NCI-H1694 treated with DMSO at 0.1 percent for 48 hours (cell line): ENCODE results near the gene SLC12A6.

Source experiments
- DNase-seq: peaks from one replicate; lab custom pipeline; 2025; lab: John Stamatoyannopoulos, UW

SLC12A6 gene

GRCh38 chr15:34259566-34259965 lies 78.0 kb downstream of the SLC12A6 start:
- no peak for DNase-seq

- peak; percentile 35 for DNase-seq
Measured at GRCh38 chr15:34258151-34258550, 79.4 kb downstream of the SLC12A6 start.

GRCh38 chr15:34252545-34252944 lies 85.0 kb downstream of the SLC12A6 start:
- DNase-seq = no peak

GRCh38 chr15:34248190-34248589 lies 89.4 kb downstream of the SLC12A6 start:
- DNase-seq = no peak

GRCh38 chr15:34246276-34246976 lies 91.2 kb downstream of the SLC12A6 start:
- no peak for DNase-seq

GRCh38 chr15:34243226-34243625 lies 94.4 kb downstream of the SLC12A6 start:
- DNase-seq = no peak

- DNase-seq = no peak
Measured at GRCh38 chr15:34242331-34242710, 95.3 kb downstream of the SLC12A6 start.

GRCh38 chr15:34241376-34242330 lies 95.9 kb downstream of the SLC12A6 start:
- DNase-seq = peak; percentile 42

GRCh38 chr15:34240537-34240936 lies 97.0 kb downstream of the SLC12A6 start:
- no peak for DNase-seq

GRCh38 chr15:34239151-34239808 lies 98.3 kb downstream of the SLC12A6 start:
- DNase-seq = no peak

GRCh38 chr15:34233614-34234013 lies 104.0 kb downstream of the SLC12A6 start:
- DNase-seq = no peak

- no peak for DNase-seq
Measured at GRCh38 chr15:34223904-34224596, 113.5 kb downstream of the SLC12A6 start.

- DNase-seq = no peak
Measured at GRCh38 chr15:34217587-34218225, 119.9 kb downstream of the SLC12A6 start.

- no peak for DNase-seq
Measured at GRCh38 chr15:34216527-34217270, 120.9 kb downstream of the SLC12A6 start.

GRCh38 chr15:34214135-34214534 lies 123.4 kb downstream of the SLC12A6 start:
- no peak for DNase-seq

GRCh38 chr15:34213690-34214089 lies 123.9 kb downstream of the SLC12A6 start:
- no peak for DNase-seq

GRCh38 chr15:34209421-34210282 lies 127.9 kb downstream of the SLC12A6 start, which contains the start of gene KATNBL1:
Gene KATNBL1 (minus strand): TSS chr15:34210096. CDS start chr15:34163676, 46,420 bp downstream.
- DNase-seq = peak; percentile 77

- no peak for DNase-seq
Measured at GRCh38 chr15:34206011-34206410, 131.6 kb downstream of the SLC12A6 start.

GRCh38 chr15:34203936-34204335 lies 133.6 kb downstream of the SLC12A6 start:
- DNase-seq = no peak

- DNase-seq = no peak
Measured at GRCh38 chr15:34203305-34203704, 134.3 kb downstream of the SLC12A6 start.
